HG03064 (cell line): ENCODE results near the gene SEMA3C.

Source experiments
- ATAC-seq: cut with Tn5 transposase; IDR thresholded peaks from one replicate; pipeline ENCODE4 v1.9.1; 2021; ENCODE audit warnings: low read depth; ENCODE audit not compliant: unreplicated experiment

SEMA3C gene

DNA sequence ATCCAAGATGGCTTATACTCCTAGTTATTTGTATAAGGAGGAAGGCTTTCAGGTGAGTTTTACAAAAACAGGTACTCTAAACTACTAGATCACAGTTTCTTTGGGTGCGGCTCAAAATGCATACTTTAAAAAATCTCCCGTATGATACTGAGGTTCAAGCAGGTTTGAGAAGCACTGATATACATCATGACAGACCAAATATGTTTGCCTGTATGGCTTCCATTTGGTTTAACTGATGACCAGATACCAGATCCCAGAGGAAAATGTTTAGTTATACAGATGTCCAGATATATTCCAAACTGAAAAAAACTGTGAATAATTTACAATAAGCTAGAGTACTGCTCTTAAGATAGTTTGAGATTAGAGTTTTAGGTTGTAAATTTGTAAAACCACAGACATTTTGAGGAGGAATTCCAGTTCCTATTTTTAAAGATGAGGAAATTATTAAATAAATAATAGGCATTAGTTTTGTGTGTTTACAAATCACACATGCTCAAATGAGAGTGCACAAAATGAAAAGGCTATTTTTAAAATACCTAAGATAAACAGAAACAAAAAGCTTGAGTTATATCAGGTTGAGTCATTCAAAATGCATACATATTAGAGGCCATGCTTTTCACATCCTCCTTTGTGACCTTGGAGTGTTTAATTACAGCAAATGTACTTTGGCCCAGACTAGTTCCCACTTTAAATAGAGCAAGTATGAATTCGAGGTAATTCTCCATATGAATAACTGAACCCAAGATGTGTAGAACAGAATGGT, 60.5 kb downstream of the SEMA3C start:
- no peak for ATAC-seq

DNA sequence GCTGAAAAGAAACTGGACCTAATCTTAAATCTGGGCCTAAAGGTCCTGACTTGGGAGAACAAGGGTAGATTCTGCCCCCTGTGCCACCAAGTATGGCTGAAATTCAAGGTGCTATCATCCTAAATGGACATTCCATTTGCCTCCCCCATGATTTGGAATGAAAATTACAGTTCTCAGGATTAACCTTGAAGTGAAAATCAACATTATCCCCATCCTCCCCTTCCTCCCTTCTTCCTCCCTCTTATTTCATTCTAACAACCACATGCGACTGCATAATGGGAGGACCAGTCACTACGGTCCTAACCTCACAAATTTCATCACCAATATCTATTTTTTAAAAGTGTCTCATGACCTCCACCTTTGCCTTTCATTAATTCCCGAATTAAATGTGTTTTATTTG, 62.1 kb downstream of the SEMA3C start:
- no peak for ATAC-seq

DNA sequence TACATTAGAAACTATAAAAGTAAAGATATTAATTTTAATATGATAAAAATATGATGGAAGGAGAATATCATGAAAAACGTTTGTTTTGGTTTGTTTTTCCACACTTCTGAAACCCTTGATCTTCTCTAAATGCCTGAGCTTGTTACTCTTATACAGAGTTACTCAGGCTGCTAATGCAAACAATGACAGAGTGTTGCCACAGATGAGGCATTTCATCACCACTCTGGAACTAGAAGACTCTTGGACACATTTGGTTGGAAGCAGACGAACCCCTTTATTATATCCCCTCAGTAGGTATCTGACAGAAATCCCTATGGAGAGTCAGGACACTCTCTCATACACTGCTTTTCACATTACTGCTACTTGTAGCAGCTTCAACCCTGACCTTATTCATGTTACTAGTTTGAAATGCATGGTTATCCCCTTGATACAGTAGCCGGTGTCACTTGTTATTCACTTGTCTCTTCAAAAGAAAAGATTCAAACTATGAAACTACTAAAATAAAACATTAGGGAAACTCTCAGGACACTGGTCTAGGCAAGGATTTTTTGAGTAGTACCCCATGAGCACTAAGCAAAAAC, 66.9 kb downstream of the SEMA3C start:
- no peak for ATAC-seq

DNA sequence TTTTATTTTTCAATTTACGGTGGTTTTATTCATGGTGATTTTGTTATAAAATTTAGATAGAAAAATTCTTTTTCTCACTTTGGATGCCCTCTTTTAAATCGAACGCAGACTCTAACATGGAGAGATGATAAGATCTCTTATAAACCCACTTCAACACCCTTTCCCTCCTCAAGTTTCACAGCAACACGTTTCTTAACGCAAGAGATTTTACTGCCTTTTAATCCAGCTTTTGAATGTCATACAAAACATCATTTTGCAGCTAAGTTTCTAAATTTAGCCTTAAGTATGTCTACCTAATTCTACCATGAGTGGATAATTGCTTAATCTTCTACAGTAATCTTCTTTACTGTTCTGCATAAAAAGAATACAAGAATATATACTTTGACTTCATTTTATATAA, 70.0 kb downstream of the SEMA3C start:
- ATAC-seq, result no peak

DNA sequence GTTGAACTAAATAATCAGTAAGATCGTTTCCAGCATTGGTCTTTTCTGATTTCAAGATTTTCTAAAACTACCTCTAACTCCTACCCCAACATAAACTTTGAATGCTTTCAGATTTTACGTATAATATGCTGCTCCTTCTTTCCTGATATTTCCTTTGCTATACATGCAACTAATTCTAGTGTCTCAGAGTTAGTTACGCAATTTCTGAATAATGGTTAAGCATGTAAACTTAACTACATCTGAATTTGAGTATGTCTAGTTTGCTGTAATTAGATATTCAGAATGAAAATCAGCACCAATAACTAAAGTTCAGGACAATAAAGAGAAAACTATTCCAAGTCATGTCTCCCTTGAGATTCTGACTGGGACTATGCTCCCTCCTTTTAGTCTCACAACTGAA, 71.0 kb downstream of the SEMA3C start:
- no peak for ATAC-seq

DNA sequence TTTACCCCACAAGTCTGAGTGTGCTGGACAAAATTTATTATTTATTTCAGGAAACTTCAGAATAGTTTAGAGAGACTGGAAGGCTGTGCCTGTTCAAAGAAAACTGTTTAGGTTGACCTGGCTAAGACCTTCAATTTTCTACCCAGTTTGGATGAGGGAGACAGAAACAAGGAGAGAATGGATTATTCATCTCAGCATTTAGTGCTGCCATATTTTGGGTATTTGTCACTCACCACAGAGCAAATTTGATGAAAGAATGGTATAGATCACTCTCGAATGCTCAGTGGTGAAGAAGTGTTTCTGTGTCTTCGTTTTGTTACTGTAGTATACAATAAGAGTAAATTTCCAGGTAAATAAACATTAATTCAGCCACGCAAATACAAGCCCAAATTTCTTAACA, 71.8 kb downstream of the SEMA3C start:
- ATAC-seq, result no peak

DNA sequence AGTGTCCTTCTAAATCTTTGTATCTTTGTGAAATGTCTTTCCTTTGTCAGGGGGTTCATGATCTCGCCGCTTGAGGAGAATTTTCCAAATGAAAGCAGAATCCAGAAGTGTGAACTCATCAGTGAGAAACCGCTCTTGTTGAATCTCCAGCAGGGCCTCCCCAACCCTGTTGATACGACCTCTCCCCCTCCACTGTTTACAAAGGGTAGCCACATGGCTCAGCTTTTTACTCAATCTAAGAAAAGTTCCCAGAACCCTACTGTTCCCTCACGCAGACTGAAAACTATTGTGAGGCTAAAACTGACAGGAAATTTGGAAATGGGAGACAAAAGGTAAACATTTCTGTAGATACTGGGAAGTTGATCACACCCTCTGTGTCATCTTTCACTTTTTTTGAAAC, 73.9 kb downstream of the SEMA3C start:
- ATAC-seq, result no peak

DNA sequence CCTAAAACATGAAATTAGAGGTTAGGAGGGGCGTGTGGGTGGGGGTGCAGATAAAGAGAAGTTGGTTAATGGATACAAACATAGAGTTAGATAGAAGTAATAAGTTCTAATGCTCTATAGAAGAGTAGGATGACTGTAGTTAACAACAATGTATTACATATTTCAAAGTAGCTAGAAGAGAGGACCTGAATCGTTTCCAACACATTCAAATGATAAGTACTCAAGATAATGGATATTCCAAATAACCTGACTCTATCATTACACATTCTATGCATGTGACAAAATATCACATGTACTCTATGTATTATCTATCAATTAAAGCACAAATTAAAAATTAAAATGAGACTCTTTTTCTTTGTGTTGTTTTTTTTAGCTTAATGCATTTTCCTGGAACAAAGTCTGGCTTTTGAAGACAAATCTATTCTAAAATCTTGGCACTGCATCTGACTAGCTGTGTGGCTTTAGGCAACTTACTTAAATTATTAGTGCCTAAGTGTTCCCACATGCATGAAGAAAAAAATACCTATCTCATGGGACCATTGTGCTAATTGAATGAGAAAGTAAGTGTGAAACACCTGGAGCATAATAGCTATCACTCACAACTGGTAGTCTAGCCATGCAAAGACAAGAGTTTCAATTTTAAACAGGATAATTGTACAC, 75.7 kb downstream of the SEMA3C start:
- ATAC-seq, result no peak

DNA sequence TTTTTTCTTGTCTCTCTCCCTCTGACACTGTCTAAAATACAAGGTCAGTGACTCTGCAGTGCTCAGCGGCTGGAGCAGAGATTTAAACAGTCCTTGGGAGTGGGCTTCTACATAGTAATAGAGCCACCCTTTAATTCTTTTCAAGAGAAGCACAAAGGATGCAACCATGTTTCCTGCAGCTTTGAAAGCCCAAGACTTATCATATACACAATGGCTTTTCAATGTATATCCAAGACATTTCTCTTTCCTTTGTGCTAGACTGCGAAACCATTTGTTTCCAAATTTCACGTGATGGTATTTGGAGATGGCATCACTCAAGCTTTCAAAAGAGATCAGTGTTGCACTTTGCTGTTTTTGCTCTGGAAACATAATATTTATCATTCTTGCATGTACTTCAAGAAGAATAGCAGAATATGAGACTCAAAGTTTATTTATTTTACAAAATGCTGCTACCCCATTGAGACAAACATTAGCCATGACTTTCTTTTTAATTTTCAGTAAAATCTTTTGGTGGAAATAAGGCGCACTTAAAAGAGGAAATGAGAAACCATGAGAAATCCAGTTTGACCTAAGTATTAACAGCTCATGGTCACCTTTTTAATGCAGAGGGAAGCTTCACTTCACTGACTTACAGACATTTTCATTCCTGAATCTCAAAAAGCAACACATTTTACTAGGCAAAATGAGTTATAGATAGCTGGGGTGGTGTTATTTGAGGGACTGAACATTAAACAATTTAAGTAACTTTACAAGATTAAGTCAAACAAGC, 76.6 kb downstream of the SEMA3C start:
- ATAC-seq, result no peak

DNA sequence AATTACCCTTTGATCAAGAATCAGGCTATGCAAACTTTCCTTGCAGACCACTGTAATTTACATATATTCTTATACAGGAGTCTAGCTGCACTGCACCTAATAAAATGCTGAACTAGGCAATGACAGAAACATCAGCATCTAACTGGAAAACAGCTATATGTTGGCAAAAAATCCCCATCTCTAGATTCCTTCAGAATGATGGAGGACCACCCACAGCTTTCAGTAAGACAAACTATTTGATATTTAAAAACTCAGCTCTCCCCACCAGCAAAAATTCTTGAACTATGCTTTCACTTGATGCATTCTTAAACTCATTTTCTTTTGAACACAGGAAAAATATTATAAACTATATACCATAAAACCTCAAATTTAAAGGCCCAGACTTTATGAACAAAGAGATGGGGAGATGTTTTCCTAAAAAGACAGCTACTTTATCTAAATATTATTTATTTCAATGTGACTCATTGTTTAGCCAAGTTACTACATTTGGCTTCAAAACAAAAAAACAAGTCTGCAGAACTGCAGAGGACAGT, 77.4 kb downstream of the SEMA3C start:
- no peak for ATAC-seq

DNA sequence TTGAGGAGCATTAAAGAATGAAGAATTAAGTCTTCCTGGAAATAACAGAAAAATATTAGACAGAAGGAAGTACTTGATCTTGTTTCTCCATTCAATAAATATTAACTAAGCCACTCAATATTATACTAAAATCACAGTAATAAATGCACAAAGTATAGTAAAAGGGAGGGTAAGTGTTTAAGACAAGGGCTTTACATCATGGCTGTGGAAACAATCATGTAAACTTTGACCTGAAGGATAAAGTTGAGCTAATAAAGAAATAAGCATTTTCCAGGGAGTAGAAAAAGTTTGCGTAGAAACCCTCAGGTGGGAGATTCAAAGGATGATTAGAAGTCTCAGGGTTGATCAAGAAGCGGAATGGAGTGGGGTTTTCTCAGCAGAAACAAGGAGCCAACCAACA, 78.2 kb downstream of the SEMA3C start:
- no peak for ATAC-seq

DNA sequence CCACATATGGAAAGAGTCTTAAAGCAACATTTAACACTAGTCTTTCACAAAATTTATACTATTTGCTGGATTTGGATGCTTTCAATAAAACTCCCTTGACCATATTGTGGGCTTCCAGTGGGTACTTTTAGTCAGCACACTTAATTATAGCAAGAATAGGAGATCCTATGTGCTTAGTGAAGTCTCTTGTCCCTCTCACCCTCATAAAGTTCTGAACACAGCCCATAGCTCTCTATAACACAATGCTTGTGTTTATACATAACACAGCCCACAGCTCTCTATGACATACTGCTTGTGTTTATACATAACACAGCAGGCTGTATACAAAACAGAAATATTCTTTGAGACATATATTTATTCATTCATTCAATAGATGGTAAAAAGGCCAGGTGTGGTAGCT, 79.0 kb downstream of the SEMA3C start:
- no peak for ATAC-seq

DNA sequence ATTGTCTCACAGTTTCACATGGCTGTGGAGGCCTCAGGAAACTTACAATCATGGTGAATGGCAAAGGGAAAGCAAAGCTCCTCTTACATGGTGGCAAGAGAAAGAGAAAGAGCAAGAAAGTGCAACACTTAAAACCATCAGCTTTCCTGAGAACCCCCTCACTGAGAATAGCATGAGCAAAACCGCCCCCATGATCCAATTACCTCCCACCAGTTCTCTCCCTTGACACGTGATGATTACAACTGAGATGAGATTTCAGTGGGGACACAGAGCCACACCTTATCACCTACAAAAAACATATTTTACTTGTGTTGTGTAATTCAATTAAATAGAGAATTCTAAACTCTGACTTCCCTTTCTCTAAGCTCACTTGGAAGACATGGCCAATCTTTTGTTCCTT, 80.2 kb downstream of the SEMA3C start:
- no peak for ATAC-seq

DNA sequence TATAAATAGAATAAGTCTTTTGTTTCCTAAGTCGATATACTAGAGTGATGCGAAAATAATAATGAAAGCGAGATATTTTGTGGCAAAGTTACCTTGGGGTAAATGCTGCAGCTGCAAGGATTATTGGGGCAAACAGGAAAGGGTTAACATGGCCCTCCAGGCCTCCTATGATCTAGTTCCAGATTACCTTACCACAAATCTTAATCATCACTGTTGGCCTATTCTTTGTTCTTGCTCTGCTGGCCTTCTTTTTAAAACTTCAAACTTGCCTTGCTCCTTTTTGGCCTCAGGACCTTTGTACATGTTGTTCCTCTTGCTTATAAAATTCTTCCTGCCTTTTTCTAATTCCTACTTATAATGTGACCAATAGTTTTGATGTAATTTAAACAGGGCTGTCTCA, 81.5 kb downstream of the SEMA3C start:
- ATAC-seq, result no peak

DNA sequence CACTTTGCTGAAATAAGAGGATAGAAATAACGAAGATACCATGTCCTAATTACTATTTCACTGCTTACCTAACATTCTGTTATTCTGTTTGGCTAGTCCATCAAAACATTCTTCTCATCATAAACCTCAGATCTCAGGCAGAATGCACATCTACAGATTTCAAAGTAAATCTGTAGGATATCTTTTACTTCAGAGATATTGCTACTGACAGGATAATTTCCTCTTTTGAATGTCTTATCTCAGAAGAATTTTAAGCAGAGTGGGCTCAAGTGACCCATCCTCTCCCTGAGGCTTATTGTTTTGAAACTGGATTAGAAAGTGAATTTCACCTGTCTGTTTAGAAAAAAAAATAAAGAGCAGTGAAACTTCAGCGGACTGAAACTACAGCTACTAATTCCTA, 83.6 kb downstream of the SEMA3C start:
- no peak for ATAC-seq

DNA sequence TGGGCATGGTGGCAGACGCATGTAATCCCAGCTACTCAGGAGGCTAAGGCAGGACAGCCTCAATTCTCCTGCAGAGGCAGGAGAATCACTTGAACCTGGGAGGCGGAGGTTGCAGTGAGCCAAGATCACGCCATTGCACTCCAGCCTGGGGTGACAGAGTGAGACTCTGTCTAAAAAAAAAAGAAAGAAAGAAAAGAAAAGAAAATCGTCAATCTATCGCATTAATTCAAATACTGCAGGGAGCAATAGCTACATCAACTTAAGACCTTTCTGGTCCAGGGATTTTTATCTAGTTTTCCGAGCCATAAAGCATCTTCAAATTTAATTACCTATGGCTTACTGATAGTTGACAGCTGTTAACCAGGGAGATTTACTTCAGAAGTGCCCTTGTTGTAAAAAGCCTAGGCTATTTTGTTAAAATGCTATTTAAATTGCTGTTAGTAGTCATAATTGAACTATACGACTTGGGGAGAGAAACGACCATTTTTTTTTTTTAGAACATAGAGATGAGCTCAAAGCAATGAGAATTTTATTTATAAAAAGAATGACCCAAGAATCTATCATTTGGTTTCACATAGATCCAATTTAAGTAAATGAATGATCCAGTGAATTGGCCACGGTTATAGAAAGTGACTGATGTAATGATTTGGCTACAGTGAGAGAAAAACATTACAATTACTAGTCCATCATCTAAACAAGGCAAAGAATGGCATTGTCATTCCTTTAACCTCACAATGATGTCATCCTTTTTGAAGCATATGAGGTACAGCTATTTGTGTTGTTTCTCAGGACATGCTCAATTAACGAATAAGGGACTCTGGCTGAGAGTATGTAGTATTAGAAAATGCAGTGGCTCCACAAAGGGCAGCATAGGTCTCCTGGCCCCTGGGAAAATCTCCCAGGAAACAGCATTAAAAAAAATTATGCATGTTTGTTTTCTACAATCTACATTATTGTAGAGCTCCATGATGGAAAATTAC, 85.3 kb downstream of the SEMA3C start:
- no peak for ATAC-seq

DNA sequence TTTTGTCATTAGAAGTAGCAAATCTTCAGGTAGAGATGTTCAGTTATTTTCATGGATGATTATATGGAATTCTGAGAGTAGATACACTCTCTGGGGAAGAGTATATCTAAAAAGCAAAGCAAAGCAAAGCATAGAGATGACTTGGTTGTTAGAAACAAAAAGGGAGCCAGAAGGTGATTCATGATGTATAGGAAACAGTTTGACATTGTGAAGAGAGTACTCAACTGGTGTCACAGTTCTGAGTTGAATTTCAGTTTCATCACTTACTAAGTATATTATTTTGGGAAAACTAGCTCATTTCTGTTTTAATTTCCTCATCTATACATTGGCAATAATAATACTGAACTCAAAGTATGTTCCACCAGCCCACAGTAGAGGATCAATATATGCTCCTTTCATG, 86.8 kb downstream of the SEMA3C start:
- no peak for ATAC-seq

DNA sequence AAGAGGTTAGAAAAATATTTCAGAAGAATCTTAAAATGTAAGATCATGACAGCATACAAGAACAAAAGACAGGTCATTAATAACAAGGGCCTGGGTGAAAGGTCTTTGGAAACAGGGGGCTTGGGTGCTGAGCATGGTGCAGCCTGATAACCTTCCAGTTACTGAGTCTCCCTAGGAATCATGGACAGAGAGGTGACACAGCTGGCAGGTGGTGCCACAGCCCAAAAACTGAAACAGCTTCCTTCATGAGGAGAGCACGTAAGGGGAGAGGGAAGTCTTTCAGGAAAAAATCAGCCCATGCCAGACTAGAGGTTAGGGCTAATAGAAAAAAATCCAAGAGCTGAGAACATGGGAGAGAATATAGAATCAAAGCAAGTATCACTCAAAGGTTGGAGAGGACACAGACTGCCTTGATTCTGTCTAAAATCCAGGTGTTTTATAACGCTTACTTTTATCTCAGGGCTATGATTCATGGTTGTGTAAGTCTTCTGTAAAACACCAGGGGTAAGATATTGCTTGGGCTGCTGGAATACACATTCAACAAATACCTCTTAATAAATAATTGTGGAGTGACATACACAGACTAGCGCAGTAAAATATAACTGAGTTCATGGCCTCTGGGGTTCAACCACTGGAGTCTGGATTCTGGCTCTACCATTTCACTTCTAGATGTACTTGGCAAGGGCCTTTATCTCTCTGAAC, 88.1 kb downstream of the SEMA3C start:
- no peak for ATAC-seq

DNA sequence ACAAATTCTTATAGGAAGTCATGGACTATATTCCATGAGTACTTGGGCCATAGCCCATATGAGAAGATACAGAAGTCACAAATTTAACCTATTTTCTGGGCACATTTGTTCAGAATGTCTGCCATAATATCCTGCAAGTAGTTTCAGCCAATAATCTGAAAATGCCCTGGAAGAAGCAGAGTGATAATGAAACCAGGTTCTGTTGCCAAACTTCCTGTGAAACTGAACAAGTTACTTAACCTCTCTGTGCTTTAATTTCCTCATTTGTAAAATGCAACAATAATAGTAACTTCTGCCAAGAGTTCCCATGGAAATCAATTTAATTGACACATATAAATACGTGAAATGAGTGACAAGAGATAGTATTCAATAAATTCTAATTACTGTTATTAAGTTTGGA, 88.8 kb downstream of the SEMA3C start:
- ATAC-seq, result no peak
